Fibroblast of lung (primary cell): Measurements from ENCODE around the gene NAXD.

ENCODE experiments used
- EZH2 ChIP-seq: IDR thresholded peaks from 2 replicates; pipeline ENCODE4 v1.5.1; 2012; ENCODE audit warnings: low read length, control low read depth, mild to moderate bottlenecking; ENCODE audit errors: missing control alignments
- TF ChIP-seq, protein P1 (sequence below), 2 donors: IDR thresholded peaks in 1 of 2; conservative IDR thresholded peaks in 1 of 2; 1 replicate in 1 of 2; 2 replicates in 1 of 2; pipeline ENCODE4 v1.5.1; 2011 to 2012; ENCODE audit warnings: low read length in 2 of 2, control low read depth in 1 of 2, inconsistent platforms in 1 of 2, low read depth in 1 of 2, mild to moderate bottlenecking in 1 of 2

DNA sequence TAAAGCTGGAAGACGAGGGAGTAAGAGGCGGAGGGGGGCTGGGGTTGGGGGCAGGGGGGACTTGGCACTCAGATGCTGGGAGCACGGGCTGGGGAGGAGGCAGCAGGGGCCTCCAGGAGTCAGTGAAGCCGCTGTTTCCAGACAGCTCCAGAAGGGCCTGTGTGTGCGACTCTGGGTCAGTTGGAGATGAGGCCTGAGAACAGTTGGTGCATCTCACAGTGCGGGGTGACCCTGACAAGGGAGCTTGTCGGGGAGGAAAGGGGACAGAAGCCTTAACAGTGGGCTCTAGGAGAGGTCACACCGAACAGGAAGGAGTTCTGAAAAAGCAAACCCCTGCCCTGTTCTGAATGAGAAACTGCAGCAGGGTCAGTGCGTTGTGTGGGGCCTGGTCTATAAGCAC lies 11.2 kb downstream of the NAXD start:
- TF ChIP-seq, protein P1, sequence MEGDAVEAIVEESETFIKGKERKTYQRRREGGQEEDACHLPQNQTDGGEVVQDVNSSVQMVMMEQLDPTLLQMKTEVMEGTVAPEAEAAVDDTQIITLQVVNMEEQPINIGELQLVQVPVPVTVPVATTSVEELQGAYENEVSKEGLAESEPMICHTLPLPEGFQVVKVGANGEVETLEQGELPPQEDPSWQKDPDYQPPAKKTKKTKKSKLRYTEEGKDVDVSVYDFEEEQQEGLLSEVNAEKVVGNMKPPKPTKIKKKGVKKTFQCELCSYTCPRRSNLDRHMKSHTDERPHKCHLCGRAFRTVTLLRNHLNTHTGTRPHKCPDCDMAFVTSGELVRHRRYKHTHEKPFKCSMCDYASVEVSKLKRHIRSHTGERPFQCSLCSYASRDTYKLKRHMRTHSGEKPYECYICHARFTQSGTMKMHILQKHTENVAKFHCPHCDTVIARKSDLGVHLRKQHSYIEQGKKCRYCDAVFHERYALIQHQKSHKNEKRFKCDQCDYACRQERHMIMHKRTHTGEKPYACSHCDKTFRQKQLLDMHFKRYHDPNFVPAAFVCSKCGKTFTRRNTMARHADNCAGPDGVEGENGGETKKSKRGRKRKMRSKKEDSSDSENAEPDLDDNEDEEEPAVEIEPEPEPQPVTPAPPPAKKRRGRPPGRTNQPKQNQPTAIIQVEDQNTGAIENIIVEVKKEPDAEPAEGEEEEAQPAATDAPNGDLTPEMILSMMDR (conservative IDR thresholded peaks at IDR 0.05 in 1 of 2, IDR thresholded peaks at IDR 0.05 in 1 of 2; ENCODE audit: low read depth in 1 of 2, low read length in 2 of 2): no peak
- no peak for TF ChIP-seq EZH2
